Bone marrow (tissue), 2 donors: ENCODE measurements around the gene REL.

ENCODE experiments used
- DNase-seq, 2 donors: peaks; one replicate each; lab custom pipeline; 2025; lab: John Stamatoyannopoulos, UW

The REL gene

GRCh38 chr2:60966507-60967405 is 85.4 kb downstream of the REL start:
- DNase-seq = no peak

DNA sequence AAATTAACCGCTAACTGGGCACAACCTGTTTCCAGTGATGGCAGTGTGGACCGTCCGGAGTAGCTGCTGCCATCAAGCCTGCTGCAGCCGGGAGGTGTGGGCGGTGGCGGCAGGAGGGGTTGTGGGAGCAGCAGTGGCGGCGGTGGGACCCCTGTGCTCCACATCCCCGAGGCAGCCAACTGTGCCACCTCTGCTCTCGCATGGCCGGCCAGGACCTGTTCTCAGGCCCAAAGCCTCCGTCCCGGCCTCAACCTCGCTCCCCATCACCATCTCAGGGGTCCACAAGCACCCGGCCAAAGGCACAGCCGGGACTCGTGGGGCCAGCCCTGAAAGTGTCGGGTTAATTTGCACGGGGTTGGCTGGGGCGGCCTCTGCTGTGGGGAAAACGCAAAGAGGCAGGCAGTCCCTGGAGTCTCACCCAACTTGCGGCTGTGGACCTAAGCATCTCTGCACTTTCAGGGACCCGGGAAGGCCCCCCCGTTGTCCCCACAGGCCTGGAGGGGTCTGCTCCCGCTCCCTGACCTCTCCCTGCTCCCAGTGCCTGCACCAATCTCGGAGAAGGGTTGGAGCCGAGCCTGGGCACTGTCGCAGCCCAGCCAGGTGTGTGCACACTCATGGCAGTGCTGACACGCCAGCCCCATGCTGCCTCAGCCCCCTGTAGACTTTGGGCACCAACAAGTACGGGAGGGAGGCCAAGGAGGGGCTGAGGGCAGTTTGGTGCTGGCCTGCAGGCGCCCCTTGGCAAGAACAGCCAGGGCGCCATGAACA is 91.7 kb downstream of the REL start:
- DNase-seq = no peak

DNA sequence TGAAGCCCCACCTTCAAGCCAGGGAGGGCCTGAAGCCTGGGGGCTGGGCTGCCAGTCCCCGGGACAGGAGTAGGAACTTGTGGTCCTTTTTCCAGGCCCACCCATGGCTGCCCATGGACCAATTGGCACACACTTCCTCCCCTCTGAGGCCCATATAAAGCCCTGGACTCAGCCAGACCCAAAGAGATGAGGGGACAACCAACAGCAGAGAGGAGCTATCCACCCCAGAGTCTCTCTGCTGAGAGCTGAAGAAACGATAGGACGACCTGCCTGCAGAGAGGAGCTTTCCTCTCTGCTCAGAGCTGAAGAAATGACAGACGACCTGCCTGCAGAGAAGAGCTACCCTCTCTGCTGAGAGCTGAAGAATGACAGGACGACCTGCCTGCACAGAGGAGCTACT is 92.3 kb downstream of the REL start:
- DNase-seq = no peak

DNA sequence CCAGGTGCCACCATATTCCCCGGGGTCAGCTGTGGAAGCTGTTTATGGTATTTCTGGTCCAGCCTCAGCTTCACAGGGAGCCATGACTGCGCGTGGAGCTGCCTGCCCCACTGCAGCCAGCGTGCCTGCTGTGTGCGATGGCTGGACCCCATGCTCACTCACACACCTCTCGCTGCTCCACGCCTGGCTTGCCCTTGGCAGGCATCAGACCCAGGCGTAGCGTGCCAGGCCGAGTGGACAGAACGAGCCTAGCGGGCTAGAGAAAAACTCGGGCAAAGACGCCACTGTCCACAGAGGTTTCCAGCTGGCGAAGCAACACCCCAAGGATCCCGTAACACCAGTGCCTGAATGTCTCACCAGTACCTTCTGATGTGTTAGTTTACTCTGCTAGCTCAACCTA is 93.3 kb downstream of the REL start:
- DNase-seq = no peak
